C4-2B (cell line): Measurements from ENCODE around the gene DLX3.

Source experiments
- ZFX ChIP-seq: fragments of 450-650 bp; IDR thresholded peaks from 2 replicates; pipeline ENCODE4 v1.6.1; 2017
- TF ChIP-seq, protein P1 (sequence below): fragments of 450-650 bp; conservative IDR thresholded peaks from 2 replicates; pipeline ENCODE4 v1.5.1; 2017; ENCODE audit warnings: mild to moderate bottlenecking

DNA sequence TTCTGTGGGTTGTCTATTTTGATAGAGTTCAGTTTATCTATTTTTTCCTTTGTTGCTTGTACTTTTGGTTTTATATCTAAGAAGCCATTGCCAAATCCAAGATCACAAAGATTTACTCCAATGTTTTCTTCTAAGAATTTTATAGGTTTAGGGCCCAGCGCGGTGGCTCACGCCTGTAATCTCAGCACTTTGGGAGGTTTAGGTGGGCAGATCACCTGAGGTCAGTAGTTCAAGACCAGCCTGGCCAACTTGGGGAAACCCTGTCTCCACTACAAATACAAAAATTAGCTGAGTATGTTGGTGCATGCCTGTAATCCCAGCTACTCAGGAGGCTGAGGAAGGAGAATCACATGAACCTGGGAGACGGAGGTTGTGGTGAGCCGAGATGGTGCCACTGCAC, 47.2 kb upstream of the DLX3 start:
- TF ChIP-seq, protein P1, sequence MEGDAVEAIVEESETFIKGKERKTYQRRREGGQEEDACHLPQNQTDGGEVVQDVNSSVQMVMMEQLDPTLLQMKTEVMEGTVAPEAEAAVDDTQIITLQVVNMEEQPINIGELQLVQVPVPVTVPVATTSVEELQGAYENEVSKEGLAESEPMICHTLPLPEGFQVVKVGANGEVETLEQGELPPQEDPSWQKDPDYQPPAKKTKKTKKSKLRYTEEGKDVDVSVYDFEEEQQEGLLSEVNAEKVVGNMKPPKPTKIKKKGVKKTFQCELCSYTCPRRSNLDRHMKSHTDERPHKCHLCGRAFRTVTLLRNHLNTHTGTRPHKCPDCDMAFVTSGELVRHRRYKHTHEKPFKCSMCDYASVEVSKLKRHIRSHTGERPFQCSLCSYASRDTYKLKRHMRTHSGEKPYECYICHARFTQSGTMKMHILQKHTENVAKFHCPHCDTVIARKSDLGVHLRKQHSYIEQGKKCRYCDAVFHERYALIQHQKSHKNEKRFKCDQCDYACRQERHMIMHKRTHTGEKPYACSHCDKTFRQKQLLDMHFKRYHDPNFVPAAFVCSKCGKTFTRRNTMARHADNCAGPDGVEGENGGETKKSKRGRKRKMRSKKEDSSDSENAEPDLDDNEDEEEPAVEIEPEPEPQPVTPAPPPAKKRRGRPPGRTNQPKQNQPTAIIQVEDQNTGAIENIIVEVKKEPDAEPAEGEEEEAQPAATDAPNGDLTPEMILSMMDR: no peak
- no peak for TF ChIP-seq ZFX
